H1 (cell line): ENCODE results near the gene MPPED2. TPM values are rescaled to one million over a fixed set of nuclear protein-coding genes. Genes with fewer than 3 reads are reported as not detected.

ENCODE experiments used
- CTCF ChIA-PET: fragments of 300-600 bp; sonication (Branson Sonifier 250); formaldehyde crosslinking; loops from one replicate; lab custom pipeline; 2021; ENCODE audit not compliant: partially characterized antibody; lab: Charles Lee
- POLR2A ChIA-PET: fragments of 300-600 bp; sonication (Branson Sonifier 250); formaldehyde crosslinking; loops from one replicate; lab custom pipeline; 2021; ENCODE audit warnings: inconsistent platforms; ENCODE audit not compliant: partially characterized antibody; lab: Charles Lee
- DNase-seq, 2 experiments: peaks; one replicate each; pipeline versions ENCODE4 v3.0.0 to v3.0.0-alpha.2; 2010 to 2022; ENCODE audit warnings: low spot score in 2 of 2, low read depth in 1 of 2, mixed read lengths in 1 of 2
- FAIRE-seq: peaks from 2 replicates; lab custom pipeline; 2011; peaks lifted over from hg19 to GRCh38; lab: Jason Lieb, UNC
- H2AFZ ChIP-seq: 2 replicates; pipeline ENCODE4 v1.8.1; 2012; ENCODE audit warnings: low read length, inconsistent platforms
- H2AK5ac ChIP-seq: 2 replicates; pipeline ENCODE4 v1.6.1; 2013; ENCODE audit warnings: low read depth, low read length
- H2BK120ac ChIP-seq: replicated peaks from 2 replicates; pipeline ENCODE3; 2013; ENCODE audit warnings: low read depth, low read length, inconsistent platforms
- H2BK12ac ChIP-seq: 2 replicates; pipeline ENCODE4 v1.6.1; 2013; ENCODE audit warnings: low read depth, low read length
- H2BK15ac ChIP-seq: 2 replicates; pipeline ENCODE4 v1.6.1; 2013; ENCODE audit warnings: low read length
- H2BK20ac ChIP-seq: 2 replicates; pipeline ENCODE4 v1.6.1; 2013; ENCODE audit warnings: low read length
- H2BK5ac ChIP-seq: 2 replicates; pipeline ENCODE4 v1.6.1; 2013; ENCODE audit warnings: low read depth, low read length
- H3K14ac ChIP-seq: 2 replicates; pipeline ENCODE4 v1.6.1; 2013; ENCODE audit warnings: inconsistent platforms; ENCODE audit not compliant: insufficient read length
- H3K18ac ChIP-seq: 2 replicates; pipeline ENCODE4 v1.6.1; 2013; ENCODE audit warnings: low read length; ENCODE audit errors: extremely low read depth
- H3K23ac ChIP-seq: 2 replicates; pipeline ENCODE4 v1.6.1; 2013; ENCODE audit warnings: inconsistent platforms; ENCODE audit not compliant: insufficient read length
- H3K23me2 ChIP-seq: 2 replicates; pipeline ENCODE4 v1.6.1; 2013; ENCODE audit warnings: low read depth, low read length
- H3K27ac ChIP-seq: 2 replicates; pipeline ENCODE4 v1.6.1; 2011; ENCODE audit warnings: low read depth, low read length, inconsistent platforms
- H3K27me3 ChIP-seq, 4 experiments: replicated peaks in 1 of 4; 1 replicate in 1 of 4; 2 replicates in 3 of 4; pipeline versions ENCODE4 v1.6.1 to v1.8.1; 2011 to 2013; ENCODE audit warnings: low read length in 3 of 4, mild to moderate bottlenecking in 3 of 4, inconsistent platforms in 2 of 4, mixed read lengths in 2 of 4, moderate library complexity in 1 of 4; ENCODE audit not compliant: control insufficient read depth in 3 of 4, insufficient read depth in 3 of 4; ENCODE audit errors: extremely low read depth in 1 of 4
- H3K36me3 ChIP-seq, 4 experiments: 2 replicates each; pipeline versions ENCODE4 v1.6.1 to v1.8.1; 2011 to 2013; ENCODE audit warnings: mild to moderate bottlenecking in 4 of 4, low read length in 3 of 4, moderate library complexity in 2 of 4, control low read depth in 1 of 4, inconsistent platforms in 1 of 4; ENCODE audit not compliant: insufficient read depth in 4 of 4, control insufficient read depth in 2 of 4
- H3K4ac ChIP-seq: replicated peaks from 2 replicates; pipeline ENCODE3; 2013; ENCODE audit warnings: low read length, low read depth, mixed read lengths, inconsistent platforms; ENCODE audit not compliant: insufficient read length
- H3K4me1 ChIP-seq, 4 experiments: replicated peaks in 1 of 4; 1 replicate in 1 of 4; 2 replicates in 3 of 4; pipeline versions ENCODE4 v1.6.1 to v1.8.1; 2011 to 2013; ENCODE audit warnings: low read length in 3 of 4, inconsistent platforms in 2 of 4, mixed read lengths in 1 of 4; ENCODE audit not compliant: insufficient read depth in 4 of 4, control insufficient read depth in 3 of 4
- H3K4me2 ChIP-seq, 2 experiments: 2 replicates each; pipeline versions ENCODE4 v1.6.1 to v1.8.1; 2011 to 2013; ENCODE audit warnings: low read depth in 2 of 2, low read length in 2 of 2, control low read depth in 1 of 2, inconsistent platforms in 1 of 2, mild to moderate bottlenecking in 1 of 2; ENCODE audit not compliant: insufficient read depth in 1 of 2
- H3K4me3 ChIP-seq, 4 experiments: fragments of 200-600, 300-600 bp in 1 of 4; sonication (generic), shearing (Covaris generic), sonication (Bioruptor Twin) in 1 of 4; 2 replicates each; pipeline versions ENCODE4 v1.5.1 to v1.8.1; 2011 to 2016; ENCODE audit warnings: low read length in 4 of 4, low read depth in 3 of 4, control low read depth in 2 of 4, inconsistent platforms in 2 of 4, mild to moderate bottlenecking in 2 of 4, mixed read lengths in 1 of 4, moderate library complexity in 1 of 4; ENCODE audit not compliant: insufficient read depth in 2 of 4; ENCODE audit errors: extremely low read depth in 1 of 4
- H3K56ac ChIP-seq: replicated peaks from 2 replicates; pipeline ENCODE3; 2013; ENCODE audit warnings: low read depth, mild to moderate bottlenecking, mixed read lengths, low read length, inconsistent platforms; ENCODE audit not compliant: insufficient read length
- H3K79me1 ChIP-seq: 2 replicates; pipeline ENCODE4 v1.6.1; 2013; ENCODE audit warnings: low read depth, low read length, control low read depth
- H3K79me2 ChIP-seq, 2 experiments: 2 replicates each; pipeline versions ENCODE4 v1.6.1 to v1.8.1; 2012 to 2013; ENCODE audit warnings: low read length in 2 of 2, mild to moderate bottlenecking in 2 of 2, inconsistent platforms in 1 of 2; ENCODE audit not compliant: insufficient read depth in 2 of 2, control insufficient read depth in 1 of 2
- H3K9ac ChIP-seq, 4 experiments: replicated peaks in 1 of 4; 1 replicate in 1 of 4; 2 replicates in 3 of 4; pipeline versions ENCODE4 v1.6.1 to v1.8.1; 2011 to 2013; ENCODE audit warnings: low read depth in 3 of 4, low read length in 3 of 4, control low read depth in 2 of 4, mild to moderate bottlenecking in 2 of 4, moderate library complexity in 2 of 4, inconsistent platforms in 1 of 4; ENCODE audit errors: extremely low read depth in 1 of 4
- H3K9me3 ChIP-seq, 2 experiments: 2 replicates each; pipeline versions ENCODE4 v1.6.1 to v1.8.1; 2012 to 2013; ENCODE audit warnings: mild to moderate bottlenecking in 2 of 2, moderate library complexity in 2 of 2, control low read depth in 1 of 2, inconsistent platforms in 1 of 2, low read depth in 1 of 2, low read length in 1 of 2, mixed read lengths in 1 of 2; ENCODE audit not compliant: insufficient read depth in 2 of 2
- H4K20me1 ChIP-seq, 2 experiments: replicated peaks in 1 of 2; 2 replicates each; pipeline versions ENCODE3 to v1.8.1; 2011 to 2013; ENCODE audit warnings: inconsistent platforms in 2 of 2, low read length in 2 of 2, mild to moderate bottlenecking in 1 of 2; ENCODE audit not compliant: insufficient read depth in 2 of 2, control insufficient read depth in 1 of 2
- H4K5ac ChIP-seq: 2 replicates; pipeline ENCODE4 v1.6.1; 2013; ENCODE audit warnings: low read length, low read depth, mixed read lengths, inconsistent platforms; ENCODE audit not compliant: insufficient read length
- H4K8ac ChIP-seq: 2 replicates; pipeline ENCODE4 v1.8.0; 2013; ENCODE audit warnings: mild to moderate bottlenecking, moderate library complexity, low read length, inconsistent platforms; ENCODE audit not compliant: insufficient read depth; ENCODE audit errors: extremely low read depth
- H4K91ac ChIP-seq: replicated peaks from 2 replicates; pipeline ENCODE3; 2013; ENCODE audit warnings: low read length, mixed read lengths, inconsistent platforms; ENCODE audit not compliant: insufficient read length
- BCL11A ChIP-seq, 2 experiments: IDR thresholded peaks; one replicate each; pipeline ENCODE4 v1.6.1; 2011; ENCODE audit warnings: low read depth in 2 of 2, low read length in 2 of 2, mild to moderate bottlenecking in 2 of 2
- GTF2F1 ChIP-seq: IDR thresholded peaks from 2 replicates; pipeline ENCODE4 v1.6.1; 2012; ENCODE audit warnings: low read depth, low read length, improper control_type of control experiment, borderline replicate concordance
- SP2 ChIP-seq: IDR thresholded peaks from 2 replicates; pipeline ENCODE4 v1.6.1; 2012; ENCODE audit warnings: mild to moderate bottlenecking, low read length, inconsistent platforms
- WGBS, 2 experiments: shearing (Covaris generic) in 1 of 2; methylation state at CpG; one replicate each; pipeline versions ENCODE4 v1.1.6 to v1.1.7; 2013 to 2015; ENCODE audit warnings: low lambda C conversion rate in 2 of 2, mixed read lengths in 2 of 2, inconsistent platforms in 1 of 2, low coverage in 1 of 2, missing lambda C conversion rate in 1 of 2; ENCODE audit not compliant: insufficient replicate concordance in 2 of 2, insufficient coverage in 1 of 2, insufficient read length in 1 of 2; ENCODE audit errors: extremely low coverage in 1 of 2, missing lambda C conversion rate in 1 of 2; 5-methylcytosine and 5-hydroxymethylcytosine counted together
- polyA plus RNA-seq, 7 experiments: library from polyadenylated mRNA; depleted of rRNA in 3 of 7; stranded (reverse) in 5 of 7; unstranded in 2 of 7; fragments of >200 nt in 5 of 7; fragments of 200-250 nt in 2 of 7; gene quantifications; 1 replicate in 5 of 7; 2 replicates in 1 of 7; 4 replicates in 1 of 7; pipeline versions ENCODE4 v1.2.1 to v1.2.3, GENCODE V29; 2011 to 2013; ENCODE audit warnings: missing spikeins in 2 of 7, mixed read lengths in 2 of 7
- total RNA-seq: library from RNA; stranded (reverse); fragmentation: NEBNext Ultra II Directional; extraction: Animal tissue kit (Norgen Biotek cat#: 25700); gene quantifications from 2 replicates; pipeline ENCODE4 v1.2.1, GENCODE V29; 2021

Gene MPPED2
- total and polyA plus RNA-seq, 2 of the 8 experiments (the other 6 are each of a cell fraction or from before 2014, with no cell fraction given) = 1.3 to 3.5 TPM

- peak overlapping the region; percentile 82 for H2BK20ac ChIP-seq
- no peak overlapping the region for H3K23ac ChIP-seq
- peak overlapping the region; percentile 18 for H2BK120ac ChIP-seq
- no peaks in the 10 kb centered on the region for H3K27me3 ChIP-seq
- H3K4me2 ChIP-seq = no peak overlapping the region
- H3K18ac ChIP-seq = no peak overlapping the region
- H2BK5ac ChIP-seq = peak overlapping the region; percentile 18; the same call in 1 of the 2 replicates
- peaks cover 0 to 5% (median 2%) of the 10 kb centered on the region in 4 experiments; a peak in 2 of 8 replicates for H3K36me3 ChIP-seq
- no peaks in the 10 kb centered on the region for H3K79me2 ChIP-seq
- peak overlapping the region; percentile 39 for H3K4ac ChIP-seq
- no peak overlapping the region for H3K4me3 ChIP-seq
- H3K79me1 ChIP-seq = no peaks in the 10 kb centered on the region; the same call in 1 of the 2 replicates
- H2BK15ac ChIP-seq = no peak overlapping the region
- H3K27ac ChIP-seq = no peak overlapping the region
- 83% methylated on average over 1 of the region's 1 CpG; no CpG with 5 or more reads in 1 of the 2 experiments for WGBS, 2 experiments
- H3K9me3 ChIP-seq = peaks cover 11 to 15% of the 10 kb centered on the region in 2 experiments
- no peak for FAIRE-seq
- ChIA-PET POLR2A (interaction anchor here (1.3 to 1.5 kb wide), 2 partner anchors 9 to 24 kb away, joined by 3 read pairs; partner anchors contain the start of gene MPPED2), CTCF (no interaction called here)
- H4K5ac ChIP-seq = no peak overlapping the region
- H3K4me1 ChIP-seq = peaks cover 2 to 22% (median 17%) of the 10 kb centered on the region in 4 experiments; a peak in 5 of 7 replicates
- peaks cover 3% of the 10 kb centered on the region; the same call in 1 of the 2 replicates for H3K23me2 ChIP-seq
- 0 out of 2 replicates have a peak overlapping the region, but pooled peaks have one; percentile 43 for H2AK5ac ChIP-seq
- H3K56ac ChIP-seq = no peak overlapping the region
- no peak overlapping the region for H2AFZ ChIP-seq
- no peaks in the 10 kb centered on the region for H4K20me1 ChIP-seq
- peak overlapping the region; percentile 56 for H4K91ac ChIP-seq
- DNase-seq = no peak
- H3K14ac ChIP-seq = no peak overlapping the region
- no peak overlapping the region for H4K8ac ChIP-seq
- no peak overlapping the region for H3K9ac ChIP-seq
- H2BK12ac ChIP-seq = peak overlapping the region; percentile 32; the same call in 1 of the 2 replicates
- TF ChIP-seq BCL11A (IDR thresholded peaks at IDR 0.05; ENCODE audit: low read depth in 2 of 2, low read length in 2 of 2) (no peak), GTF2F1 (no peak), SP2 (no peak)
Observed at GRCh38 chr11:30561691-30562415, 24.3 kb downstream of the MPPED2 start.
